AG04450 (cell line): ENCODE measurements around the gene POU6F2. TPM values are rescaled to one million over a fixed set of nuclear protein-coding genes. Genes with fewer than 3 reads are reported as not detected.

ENCODE experiments used
- CTCF ChIA-PET: fragments of 300-600, 350-600 bp; formaldehyde crosslinking; extraction: SDS; loops from one replicate; lab custom pipeline; 2022; ENCODE audit warnings: antibody characterized with exemption, inconsistent platforms; lab: Charles Lee
- POLR2A ChIA-PET: fragments of 350-600 bp; formaldehyde crosslinking; extraction: SDS; loops from one replicate; lab custom pipeline; 2021; ENCODE audit warnings: antibody characterized with exemption, inconsistent platforms; lab: Yijun Ruan, JAX
- DNase-seq: peaks from one replicate; pipeline ENCODE4 v3.0.0-alpha.2; 2011; ENCODE audit warnings: low read depth, low spot score
- H3K27ac ChIP-seq: one replicate; pipeline ENCODE4 v1.5.1; 2012; ENCODE audit warnings: low read depth, low read length, control low read depth
- H3K27me3 ChIP-seq: one replicate; pipeline ENCODE4 v1.6.0; 2012; ENCODE audit warnings: low read length; ENCODE audit not compliant: control insufficient read depth, insufficient read depth
- H3K4me3 ChIP-seq: 2 replicates; pipeline ENCODE4 v1.5.1; 2011; ENCODE audit warnings: mild to moderate bottlenecking, low read depth, low read length, control low read depth
- H3K9me3 ChIP-seq: 2 replicates; pipeline ENCODE4 v1.5.1; 2012; ENCODE audit warnings: low read length; ENCODE audit not compliant: control insufficient read depth, insufficient read depth
- CTCF ChIP-seq: IDR thresholded peaks from 2 replicates; pipeline ENCODE4 v1.5.1; 2011; ENCODE audit warnings: low read depth, low read length, control low read depth, inconsistent platforms
- polyA plus RNA-seq: library from polyadenylated mRNA; depleted of rRNA; stranded (reverse); fragments of >200 nt; gene quantifications from 2 replicates; pipeline ENCODE4 v1.2.3, GENCODE V29; 2011

Gene POU6F2
- polyA plus RNA-seq, 1 experiment = not detected

GRCh38 chr7:39211581-39211980 is 233.9 kb downstream of the POU6F2 start:
- no peak overlapping the region for H3K27ac ChIP-seq
- no peak overlapping the region for H3K4me3 ChIP-seq
- no peaks in the 10 kb centered on the region for H3K9me3 ChIP-seq
- ChIA-PET CTCF (no interaction called here), POLR2A (no interaction called here)
- TF ChIP-seq CTCF = no peak
- DNase-seq = no peak
- H3K27me3 ChIP-seq = no peaks in the 10 kb centered on the region

- no peaks in the 10 kb centered on the region for H3K9me3 ChIP-seq
- H3K27me3 ChIP-seq = no peaks in the 10 kb centered on the region
- no peak overlapping the region for H3K4me3 ChIP-seq
- no peak overlapping the region for H3K27ac ChIP-seq
- DNase-seq = no peak
- ChIA-PET POLR2A (no interaction called here), CTCF (no interaction called here)
- TF ChIP-seq CTCF = no peak
These were observed 235.2 kb downstream of the POU6F2 start for GRCh38 chr7:39212876-39213275.

GRCh38 chr7:39217783-39218182 is 240.1 kb downstream of the POU6F2 start:
- DNase-seq = no peak
- CTCF ChIA-PET = no interaction called here
- Histone ChIP-seq H3K27me3 (no peaks in the 10 kb centered on the region), H3K27ac (no peak overlapping the region), H3K9me3 (no peaks in the 10 kb centered on the region), H3K4me3 (no peak overlapping the region)
- POLR2A ChIA-PET = no interaction called here
- no peak for TF ChIP-seq CTCF

GRCh38 chr7:39219869-39220268 is 242.2 kb downstream of the POU6F2 start:
- H3K4me3 ChIP-seq = no peak overlapping the region
- no peak overlapping the region for H3K27ac ChIP-seq
- no peaks in the 10 kb centered on the region for H3K27me3 ChIP-seq
- DNase-seq = no peak
- H3K9me3 ChIP-seq = no peaks in the 10 kb centered on the region
- no peak for TF ChIP-seq CTCF
- ChIA-PET POLR2A (no interaction called here), CTCF (no interaction called here)

GRCh38 chr7:39221901-39222300 is 244.2 kb downstream of the POU6F2 start:
- DNase-seq = no peak
- CTCF ChIA-PET = interaction anchor here (0.5 kb wide), 1 partner anchor 590 kb away, joined by 6 read pairs; no protein-coding TSS in a partner anchor
- Histone ChIP-seq H3K27ac (no peak overlapping the region), H3K27me3 (no peaks in the 10 kb centered on the region), H3K9me3 (no peaks in the 10 kb centered on the region), H3K4me3 (no peak overlapping the region)
- POLR2A ChIA-PET = no interaction called here
- TF ChIP-seq CTCF = no peak
